BE2C (cell line): Measurements from ENCODE around the gene TMEM33.

Experiments
- DNase-seq: peaks from one replicate; pipeline ENCODE4 v3.0.0-alpha.2; 2020
- H3K27me3 ChIP-seq: fragments of 250-450 bp; sonication (Bioruptor Pico); 2 replicates; pipeline ENCODE4 v1.5.1; 2020; ENCODE audit warnings: mild to moderate bottlenecking
- H3K36me3 ChIP-seq: fragments of 250-450 bp; sonication (Bioruptor Pico); 2 replicates; pipeline ENCODE4 v1.5.1; 2020; ENCODE audit warnings: mild to moderate bottlenecking
- H3K4me1 ChIP-seq: fragments of 250-450 bp; sonication (Bioruptor Pico); 2 replicates; pipeline ENCODE4 v1.5.1; 2020
- H3K4me3 ChIP-seq: 2 replicates; pipeline ENCODE4 v1.5.1; 2011; ENCODE audit warnings: low read depth, low read length
- H3K9me3 ChIP-seq: fragments of 250-450 bp; sonication (Bioruptor Pico); 2 replicates; pipeline ENCODE4 v1.5.1; 2020
- TF ChIP-seq, protein P1 (sequence below): IDR thresholded peaks from 2 replicates; pipeline ENCODE4 v1.5.1; 2012; ENCODE audit warnings: mild to moderate bottlenecking, low read depth, low read length

TMEM33 gene

DNA sequence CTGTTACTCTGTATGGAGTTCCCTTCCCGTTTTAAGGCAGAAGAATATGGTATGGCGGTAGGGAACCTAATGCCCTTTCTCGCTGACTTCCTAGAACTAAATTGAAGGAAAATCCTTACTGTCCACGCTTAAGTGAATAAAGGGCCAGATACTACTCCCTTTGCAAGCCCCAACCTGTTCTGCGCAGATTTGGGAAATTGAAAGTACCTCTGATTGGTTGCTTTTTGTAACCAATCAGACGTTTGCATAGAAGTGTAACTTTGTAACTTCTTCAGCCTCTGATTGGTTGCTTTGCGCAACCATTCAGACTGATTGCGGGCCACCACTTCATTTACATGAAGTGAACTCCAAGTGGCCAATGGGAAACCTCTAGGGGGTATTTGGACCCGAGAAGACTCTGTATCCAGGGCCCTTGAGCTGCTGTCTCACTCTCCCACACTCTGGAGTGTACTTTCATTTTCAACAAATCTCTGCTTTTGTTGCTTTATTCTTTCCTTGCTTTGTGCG, 1.2 kb upstream of the TMEM33 start:
- DNase-seq, result no peak
- Histone ChIP-seq H3K9me3 (no peaks in the 10 kb centered on the region), H3K36me3 (peaks cover 28% of the 10 kb centered on the region), H3K4me1 (peaks cover 8% of the 10 kb centered on the region), H3K4me3 (no peak overlapping the region), H3K27me3 (no peaks in the 10 kb centered on the region)
- TF ChIP-seq, protein P1, sequence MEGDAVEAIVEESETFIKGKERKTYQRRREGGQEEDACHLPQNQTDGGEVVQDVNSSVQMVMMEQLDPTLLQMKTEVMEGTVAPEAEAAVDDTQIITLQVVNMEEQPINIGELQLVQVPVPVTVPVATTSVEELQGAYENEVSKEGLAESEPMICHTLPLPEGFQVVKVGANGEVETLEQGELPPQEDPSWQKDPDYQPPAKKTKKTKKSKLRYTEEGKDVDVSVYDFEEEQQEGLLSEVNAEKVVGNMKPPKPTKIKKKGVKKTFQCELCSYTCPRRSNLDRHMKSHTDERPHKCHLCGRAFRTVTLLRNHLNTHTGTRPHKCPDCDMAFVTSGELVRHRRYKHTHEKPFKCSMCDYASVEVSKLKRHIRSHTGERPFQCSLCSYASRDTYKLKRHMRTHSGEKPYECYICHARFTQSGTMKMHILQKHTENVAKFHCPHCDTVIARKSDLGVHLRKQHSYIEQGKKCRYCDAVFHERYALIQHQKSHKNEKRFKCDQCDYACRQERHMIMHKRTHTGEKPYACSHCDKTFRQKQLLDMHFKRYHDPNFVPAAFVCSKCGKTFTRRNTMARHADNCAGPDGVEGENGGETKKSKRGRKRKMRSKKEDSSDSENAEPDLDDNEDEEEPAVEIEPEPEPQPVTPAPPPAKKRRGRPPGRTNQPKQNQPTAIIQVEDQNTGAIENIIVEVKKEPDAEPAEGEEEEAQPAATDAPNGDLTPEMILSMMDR, result no peak

DNA sequence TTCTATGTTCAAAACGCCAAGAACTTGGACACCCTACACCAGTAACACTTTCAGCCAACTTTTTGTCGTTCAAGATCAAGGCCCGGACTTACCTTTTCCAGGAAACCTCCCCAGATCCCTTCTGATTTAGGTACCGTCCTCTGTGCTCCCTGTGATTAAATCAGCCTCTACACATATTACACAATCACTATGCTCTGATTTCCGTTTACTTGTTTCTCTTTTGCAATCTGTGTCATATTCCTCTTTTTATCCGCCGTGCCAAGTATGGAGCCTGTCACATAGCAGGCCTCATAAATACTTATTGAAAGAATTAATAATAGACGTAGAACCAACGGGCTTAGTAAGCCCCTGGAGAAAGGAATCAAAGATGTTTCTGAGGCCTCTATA, 722 bp upstream of the TMEM33 start:
- DNase-seq, result no peak
- Histone ChIP-seq H3K9me3 (no peaks in the 10 kb centered on the region), H3K36me3 (peaks cover 33% of the 10 kb centered on the region), H3K27me3 (no peaks in the 10 kb centered on the region), H3K4me1 (peaks cover 8% of the 10 kb centered on the region), H3K4me3 (peak overlapping the region; percentile 98)
- TF ChIP-seq, protein P1, result no peak

DNA sequence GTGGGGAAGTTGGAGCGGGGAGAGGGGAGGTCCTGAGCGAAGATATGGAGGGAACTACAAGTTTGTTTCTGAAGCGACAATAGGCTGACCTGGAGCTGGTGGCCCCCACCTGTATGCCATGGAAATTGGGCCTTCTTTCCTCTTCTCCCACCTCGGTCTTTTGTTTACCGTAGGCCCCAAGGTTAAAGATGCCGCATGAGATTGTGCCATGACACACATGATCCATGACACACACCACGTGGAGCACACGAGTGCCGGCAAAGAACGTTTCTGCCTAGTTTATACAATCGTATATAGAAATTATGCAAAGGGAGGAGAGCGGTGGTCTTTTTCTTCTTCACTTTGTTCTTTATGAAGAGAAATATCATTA, 408 bp downstream of the TMEM33 start:
- TF ChIP-seq, protein P1, result no peak
- Histone ChIP-seq H3K4me3 (peak overlapping the region; percentile 98), H3K36me3 (peaks cover 41% of the 10 kb centered on the region), H3K9me3 (no peaks in the 10 kb centered on the region), H3K4me1 (peaks cover 8% of the 10 kb centered on the region), H3K27me3 (no peaks in the 10 kb centered on the region)
- no peak for DNase-seq

- Histone ChIP-seq H3K27me3 (no peaks in the 10 kb centered on the region), H3K4me3 (no peak overlapping the region), H3K9me3 (no peaks in the 10 kb centered on the region), H3K36me3 (peaks cover 68% of the 10 kb centered on the region), H3K4me1 (peaks cover 8% of the 10 kb centered on the region)
- TF ChIP-seq, protein P1, result no peak
- no peak for DNase-seq
Measured at GRCh38 chr4:41939016-41939626, 3.9 kb downstream of the TMEM33 start.

DNA sequence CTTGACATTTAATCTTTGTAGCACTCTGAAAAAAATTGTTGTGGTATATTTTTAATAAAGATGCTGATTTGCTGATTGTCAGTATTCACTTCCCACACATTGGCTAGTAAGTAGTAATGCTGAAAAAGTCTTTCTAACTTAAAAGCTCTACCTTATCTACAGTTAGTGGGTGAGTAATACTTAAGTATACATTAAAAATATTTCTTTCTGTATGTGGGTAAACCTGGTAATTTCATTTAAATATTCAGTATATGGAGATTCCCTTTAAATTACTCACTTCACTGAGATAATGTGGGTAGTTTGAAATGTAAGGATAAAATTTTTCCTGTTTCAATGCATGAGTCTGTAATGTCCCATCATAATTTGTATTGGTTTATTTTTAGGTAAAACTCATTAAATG, 5.6 kb downstream of the TMEM33 start:
- TF ChIP-seq, protein P1, result no peak
- Histone ChIP-seq H3K4me1 (peaks cover 5% of the 10 kb centered on the region), H3K27me3 (no peaks in the 10 kb centered on the region), H3K4me3 (no peak overlapping the region), H3K9me3 (no peaks in the 10 kb centered on the region), H3K36me3 (peaks cover 77% of the 10 kb centered on the region)
- DNase-seq, result no peak

GRCh38 chr4:41943506-41943905, 8.3 kb downstream of the TMEM33 start:
- Histone ChIP-seq H3K36me3 (peaks cover 79% of the 10 kb centered on the region), H3K27me3 (no peaks in the 10 kb centered on the region), H3K4me3 (no peak overlapping the region), H3K4me1 (no peaks in the 10 kb centered on the region), H3K9me3 (no peaks in the 10 kb centered on the region)
- no peak for DNase-seq
- TF ChIP-seq, protein P1, result no peak
